Stimulated activated CD4-positive, alpha-beta T cell treated with anti-CD3 and anti-CD28 coated beads, Interleukin-4, amount 100 ng/mL, for 24 hours (primary cell): Measurements from ENCODE around the gene GZMM.

ENCODE experiments used
- DNase-seq: peaks from one replicate; pipeline ENCODE4 v3.0.0-alpha.2; 2020

The GZMM gene

GRCh38 chr19:535017-535835, 8.6 kb upstream of the GZMM start:
- no peak for DNase-seq

- DNase-seq, result no peak
These were observed 7.6 kb upstream of the GZMM start for GRCh38 chr19:536031-536880.

GRCh38 chr19:536881-537404, 6.9 kb upstream of the GZMM start:
- DNase-seq, result no peak

- DNase-seq, result no peak
These were observed 5.0 kb upstream of the GZMM start for GRCh38 chr19:538641-539428.

- DNase-seq, result no peak
These were observed 4.3 kb upstream of the GZMM start for GRCh38 chr19:539429-540030.

- DNase-seq, result no peak
These were observed 2.8 kb upstream of the GZMM start for GRCh38 chr19:540867-541637.

GRCh38 chr19:541699-542098, 2.2 kb upstream of the GZMM start:
- no peak for DNase-seq

- no peak for DNase-seq
These were observed 1.5 kb upstream of the GZMM start for GRCh38 chr19:542173-542866.

- no peak for DNase-seq
These were observed 3.3 kb downstream of the GZMM start for GRCh38 chr19:547117-547516.

GRCh38 chr19:547836-548720, 4.2 kb downstream of the GZMM start:
- DNase-seq, result no peak

GRCh38 chr19:548886-549830, 5.3 kb downstream of the GZMM start:
- DNase-seq, result no peak

GRCh38 chr19:554817-555216, 11.0 kb downstream of the GZMM start:
- no peak for DNase-seq

GRCh38 chr19:555474-555808, 11.6 kb downstream of the GZMM start:
- no peak for DNase-seq

- no peak for DNase-seq
These were observed 12.9 kb downstream of the GZMM start for GRCh38 chr19:556611-557382.

- DNase-seq, result no peak
These were observed 15.1 kb downstream of the GZMM start for GRCh38 chr19:558770-559439.

- DNase-seq, result no peak
These were observed 16.3 kb downstream of the GZMM start for GRCh38 chr19:560121-560520.

- DNase-seq, result no peak
These were observed 22.6 kb downstream of the GZMM start for GRCh38 chr19:566403-566802.

GRCh38 chr19:566844-567243, 23.0 kb downstream of the GZMM start:
- DNase-seq, result no peak
